NCI-H128 (cell line): ENCODE measurements around the gene VPS13C.

Experiments used
- DNase-seq: peaks from one replicate; lab custom pipeline; 2025; ENCODE audit not compliant: unreplicated experiment; lab: John Stamatoyannopoulos, UW

VPS13C gene

GRCh38 chr15:61871926-61872522 lies 188.2 kb downstream of the VPS13C start:
- DNase-seq = no peak

GRCh38 chr15:61869656-61870055 lies 190.6 kb downstream of the VPS13C start:
- no peak for DNase-seq

GRCh38 chr15:61861962-61862361 lies 198.3 kb downstream of the VPS13C start:
- DNase-seq = no peak

- no peak for DNase-seq
Observed at GRCh38 chr15:61857169-61857829, 202.9 kb downstream of the VPS13C start.

- no peak for DNase-seq
Observed at GRCh38 chr15:61856295-61856694, 204.0 kb downstream of the VPS13C start.

- no peak for DNase-seq
Observed at GRCh38 chr15:61853195-61853594, 207.1 kb downstream of the VPS13C start.

GRCh38 chr15:61851955-61852354 lies 208.3 kb downstream of the VPS13C start:
- DNase-seq = no peak

- DNase-seq = no peak
Observed at GRCh38 chr15:61849447-61849846, 210.8 kb downstream of the VPS13C start.

- DNase-seq = no peak
Observed at GRCh38 chr15:61841466-61841865, 218.8 kb downstream of the VPS13C start.

- no peak for DNase-seq
Observed at GRCh38 chr15:61840090-61840489, 220.2 kb downstream of the VPS13C start.

GRCh38 chr15:61839546-61839945 lies 220.7 kb downstream of the VPS13C start:
- DNase-seq = no peak

GRCh38 chr15:61835496-61836106 lies 224.6 kb downstream of the VPS13C start:
- no peak for DNase-seq

GRCh38 chr15:61835029-61835428 lies 225.2 kb downstream of the VPS13C start:
- no peak for DNase-seq

- DNase-seq = peak; percentile 23
Observed at GRCh38 chr15:61834076-61834697, 226.1 kb downstream of the VPS13C start.

- DNase-seq = no peak
Observed at GRCh38 chr15:61832223-61832622, 228.0 kb downstream of the VPS13C start.

GRCh38 chr15:61831505-61831921 lies 228.7 kb downstream of the VPS13C start:
- DNase-seq = no peak

GRCh38 chr15:61830536-61831330 lies 229.5 kb downstream of the VPS13C start:
- no peak for DNase-seq

- no peak for DNase-seq
Observed at GRCh38 chr15:61829514-61829889, 230.7 kb downstream of the VPS13C start.

- DNase-seq = no peak
Observed at GRCh38 chr15:61828860-61829513, 231.3 kb downstream of the VPS13C start.

- no peak for DNase-seq
Observed at GRCh38 chr15:61828008-61828407, 232.2 kb downstream of the VPS13C start.

- DNase-seq = no peak
Observed at GRCh38 chr15:61827131-61827530, 233.1 kb downstream of the VPS13C start.
